Measurements from ENCODE around the gene CHN2. TPM values are rescaled to one million over a fixed set of nuclear protein-coding genes. Genes with fewer than 3 reads are reported as not detected.

The CHN2 gene
- polyA plus RNA-seq, 1 donor from 2014 or later: 136 TPM

- no peak overlapping the region for H3K4me2 ChIP-seq (ENCODE audit: low read length)
- peaks cover 15% of the 10 kb centered on the region for H3K79me2 ChIP-seq (replicated peaks; ENCODE audit: insufficient read depth, low read length)
- H2AFZ ChIP-seq (ENCODE audit: low read depth, low read length): no peak overlapping the region
- no peaks in the 10 kb centered on the region for H3K9me2 ChIP-seq (ENCODE audit: insufficient read depth, low read length)
- no peak overlapping the region for H3K4me3 ChIP-seq (ENCODE audit: low read length)
- H3K27ac ChIP-seq (ENCODE audit: low read length): no peak overlapping the region
- no peaks in the 10 kb centered on the region for H4K20me1 ChIP-seq (ENCODE audit: insufficient read depth)
- no peaks in the 10 kb centered on the region for H3K27me3 ChIP-seq (ENCODE audit: insufficient read depth, low read depth, low read length)
- H3K36me3 ChIP-seq (ENCODE audit: insufficient read depth, low read length): no peaks in the 10 kb centered on the region
- no peak for TF ChIP-seq EZH2 (IDR thresholded peaks at IDR 0.05; ENCODE audit: borderline replicate concordance, insufficient read depth, low read length, poor library complexity, severe bottlenecking)
- no peak for TF ChIP-seq REST (IDR thresholded peaks at IDR 0.05; ENCODE audit: borderline replicate concordance)
- TF ChIP-seq, protein P1, sequence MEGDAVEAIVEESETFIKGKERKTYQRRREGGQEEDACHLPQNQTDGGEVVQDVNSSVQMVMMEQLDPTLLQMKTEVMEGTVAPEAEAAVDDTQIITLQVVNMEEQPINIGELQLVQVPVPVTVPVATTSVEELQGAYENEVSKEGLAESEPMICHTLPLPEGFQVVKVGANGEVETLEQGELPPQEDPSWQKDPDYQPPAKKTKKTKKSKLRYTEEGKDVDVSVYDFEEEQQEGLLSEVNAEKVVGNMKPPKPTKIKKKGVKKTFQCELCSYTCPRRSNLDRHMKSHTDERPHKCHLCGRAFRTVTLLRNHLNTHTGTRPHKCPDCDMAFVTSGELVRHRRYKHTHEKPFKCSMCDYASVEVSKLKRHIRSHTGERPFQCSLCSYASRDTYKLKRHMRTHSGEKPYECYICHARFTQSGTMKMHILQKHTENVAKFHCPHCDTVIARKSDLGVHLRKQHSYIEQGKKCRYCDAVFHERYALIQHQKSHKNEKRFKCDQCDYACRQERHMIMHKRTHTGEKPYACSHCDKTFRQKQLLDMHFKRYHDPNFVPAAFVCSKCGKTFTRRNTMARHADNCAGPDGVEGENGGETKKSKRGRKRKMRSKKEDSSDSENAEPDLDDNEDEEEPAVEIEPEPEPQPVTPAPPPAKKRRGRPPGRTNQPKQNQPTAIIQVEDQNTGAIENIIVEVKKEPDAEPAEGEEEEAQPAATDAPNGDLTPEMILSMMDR (IDR thresholded peaks at IDR 0.05; ENCODE audit: poor library complexity, severe bottlenecking): no peak
- no peak for TF ChIP-seq TAF1 (IDR thresholded peaks at IDR 0.05; ENCODE audit: low read depth)
- TF ChIP-seq EP300 (conservative IDR thresholded peaks at IDR 0.05; ENCODE audit: poor library complexity, severe bottlenecking): no peak
- no peak for TF ChIP-seq RAD21 (conservative IDR thresholded peaks at IDR 0.05)
- TF ChIP-seq SMC3 (conservative IDR thresholded peaks at IDR 0.05; ENCODE audit: poor library complexity): no peak
- no peak for TF ChIP-seq POLR2AphosphoS5 (IDR thresholded peaks at IDR 0.05)
- TF ChIP-seq MXI1 (conservative IDR thresholded peaks at IDR 0.05; ENCODE audit: poor library complexity, severe bottlenecking): no peak
- H3K9ac ChIP-seq (ENCODE audit: low read length): no peak overlapping the region
- H3K9me3 ChIP-seq (ENCODE audit: low read length): no peaks in the 10 kb centered on the region
- H3F3A ChIP-seq (ENCODE audit: insufficient read depth, low read length, poor library complexity, severe bottlenecking): no peaks in the 10 kb centered on the region
Observed at GRCh38 chr7:29326864-29327263, 132.3 kb downstream of the CHN2 start.

- H3K27me3 ChIP-seq (ENCODE audit: insufficient read depth, low read depth, low read length): no peaks in the 10 kb centered on the region
- H3K36me3 ChIP-seq (ENCODE audit: insufficient read depth, low read length): no peaks in the 10 kb centered on the region
- peaks cover 15% of the 10 kb centered on the region for H3K79me2 ChIP-seq (replicated peaks; ENCODE audit: insufficient read depth, low read length)
- H3K4me3 ChIP-seq (ENCODE audit: low read length): no peak overlapping the region
- no peak overlapping the region for H3K9ac ChIP-seq (ENCODE audit: low read length)
- no peak overlapping the region for H3K4me2 ChIP-seq (ENCODE audit: low read length)
- no peak overlapping the region for H3K27ac ChIP-seq (ENCODE audit: low read length)
- TF ChIP-seq EZH2 (IDR thresholded peaks at IDR 0.05; ENCODE audit: borderline replicate concordance, insufficient read depth, low read length, poor library complexity, severe bottlenecking): no peak
- no peak for TF ChIP-seq RAD21 (conservative IDR thresholded peaks at IDR 0.05)
- TF ChIP-seq, protein P1 (IDR thresholded peaks at IDR 0.05; ENCODE audit: poor library complexity, severe bottlenecking): no peak
- TF ChIP-seq POLR2AphosphoS5 (IDR thresholded peaks at IDR 0.05): no peak
- no peak for TF ChIP-seq TAF1 (IDR thresholded peaks at IDR 0.05; ENCODE audit: low read depth)
- no peak overlapping the region for H2AFZ ChIP-seq (ENCODE audit: low read depth, low read length)
- no peaks in the 10 kb centered on the region for H3K9me2 ChIP-seq (ENCODE audit: insufficient read depth, low read length)
- H3K9me3 ChIP-seq (ENCODE audit: low read length): no peaks in the 10 kb centered on the region
- no peaks in the 10 kb centered on the region for H3F3A ChIP-seq (ENCODE audit: insufficient read depth, low read length, poor library complexity, severe bottlenecking)
- peaks cover 2% of the 10 kb centered on the region for H4K20me1 ChIP-seq (ENCODE audit: insufficient read depth)
Observed at GRCh38 chr7:29327455-29327854, 132.9 kb downstream of the CHN2 start.
